Prostate gland (tissue), 2 donors: ENCODE results near the gene SLC26A11.

Experiments
- CTCF ChIP-seq, 4 experiments: fragments of 200-600 bp in 2 of 4; fragments of 450-650 bp in 2 of 4; sonication (generic) in 2 of 4; IDR thresholded peaks; 1 replicate in 3 of 4; 2 replicates in 1 of 4; pipeline ENCODE4 v1.5.1; 2016 to 2019; ENCODE audit warnings: antibody characterized with exemption in 4 of 4, mild to moderate bottlenecking in 2 of 4, moderate library complexity in 2 of 4
- POLR2A ChIP-seq: fragments of 450-650 bp; IDR thresholded peaks from one replicate; pipeline ENCODE4 v1.6.1; 2016; ENCODE audit warnings: antibody characterized with exemption, mild to moderate bottlenecking

DNA sequence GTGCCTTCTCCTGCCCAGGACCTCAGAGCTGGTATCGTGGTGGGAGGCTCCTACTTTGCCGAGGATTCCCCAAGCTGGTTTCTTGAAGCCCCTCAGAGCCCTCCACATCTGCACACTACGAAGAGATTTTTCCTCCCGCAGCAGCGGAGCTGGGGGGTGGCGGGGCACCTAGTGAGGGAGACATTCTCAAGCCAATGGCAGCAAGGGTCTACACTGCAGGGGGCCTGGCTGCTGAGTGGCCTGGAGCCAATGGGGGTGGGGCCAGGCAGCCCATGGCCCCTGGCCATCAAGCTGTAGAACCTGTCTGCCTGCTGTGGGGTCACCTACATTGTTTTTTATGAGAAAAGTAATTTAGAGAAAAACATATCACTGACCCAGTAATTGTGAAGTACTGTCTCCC lies 5.0 kb downstream of the SLC26A11 start:
- TF ChIP-seq CTCF (IDR thresholded peaks at IDR 0.05) (no peak), POLR2A (no peak)
